Transverse colon (tissue), 4 donors: ENCODE data around the gene TOMM70. TPM values are rescaled to one million over a fixed set of nuclear protein-coding genes. Genes with fewer than 3 reads are reported as not detected.
A peak's percentile ranks its signal among the peaks of the same experiment; 100 is the strongest.
"Not testable (repeated sequence)": the region's sequence is repeated elsewhere in the genome, so short reads cannot be mapped to it uniquely, and the experiment has no call there.

ENCODE experiments used
- DNase-seq: peaks from one replicate; pipeline ENCODE4 v3.0.0-alpha.2; 2019
- H3K27ac ChIP-seq, 4 donors: fragments of 200-600 bp; sonication (generic); 2 replicates each; pipeline ENCODE4 v1.5.1; 2016 to 2018; ENCODE audit warnings: inconsistent platforms in 4 of 4
- H3K27me3 ChIP-seq: fragments of 200-600 bp; sonication (generic); 2 replicates; pipeline ENCODE4 v1.5.1; 2017; ENCODE audit warnings: inconsistent platforms
- H3K36me3 ChIP-seq, 4 donors: fragments of 200-600 bp; sonication (generic); 2 replicates each; pipeline ENCODE4 v1.5.1; 2017 to 2019; ENCODE audit warnings: inconsistent platforms in 4 of 4
- H3K4me1 ChIP-seq, 4 donors: fragments of 200-600 bp; sonication (generic); 2 replicates each; pipeline ENCODE4 v1.5.1; 2017 to 2020; ENCODE audit warnings: inconsistent platforms in 4 of 4
- H3K4me3 ChIP-seq, 4 donors: fragments of 200-600 bp; sonication (generic); 1 replicate in 1 of 4; 2 replicates in 3 of 4; pipeline versions ENCODE4 v1.5.1 to v1.6.1; 2017 to 2019; ENCODE audit warnings: inconsistent platforms in 4 of 4
- H3K9me3 ChIP-seq, 2 donors: fragments of 200-600 bp; sonication (generic); 2 replicates each; pipeline ENCODE4 v1.5.1; 2017 to 2019; ENCODE audit warnings: inconsistent platforms in 2 of 2
- CTCF ChIP-seq, 5 experiments: fragments of 200-600 bp in 3 of 5; fragments of 450-650 bp in 2 of 5; sonication (generic) in 3 of 5; IDR thresholded peaks; 1 replicate in 2 of 5; 2 replicates in 3 of 5; pipeline ENCODE4 v1.5.1; 2016 to 2017; ENCODE audit warnings: antibody characterized with exemption in 5 of 5, inconsistent platforms in 3 of 5, mild to moderate bottlenecking in 2 of 5, moderate library complexity in 1 of 5
- EP300 ChIP-seq: sonication (generic); formaldehyde crosslinking; IDR thresholded peaks from one replicate; pipeline ENCODE4 v1.6.1; 2017; ENCODE audit warnings: antibody characterized with exemption, low read depth
- POLR2A ChIP-seq: fragments of 450-650 bp; IDR thresholded peaks from one replicate; pipeline ENCODE4 v1.6.1; 2016; ENCODE audit warnings: antibody characterized with exemption, mild to moderate bottlenecking, moderate library complexity
- POLR2AphosphoS5 ChIP-seq, 3 donors: sonication (generic); formaldehyde crosslinking; IDR thresholded peaks; one replicate each; pipeline ENCODE4 v1.6.1; 2016; ENCODE audit warnings: antibody characterized with exemption in 3 of 3
- WGBS, 2 donors: methylation state at CpG; one replicate each; pipeline ENCODE4 v1.1.5; 2018; ENCODE audit warnings: low coverage in 1 of 2; 5-methylcytosine and 5-hydroxymethylcytosine counted together
- in situ Hi-C, 4 donors: fragments of 200-750 bp; cut with MboI; loops; one replicate each; pipeline versions ENCODE4 v1.15.0 to v1.15.1; 2017; ENCODE audit warnings: low sequenced_read_pairs in 3 of 4, low pct_ligation_motif_present in 1 of 4, low pct_unique_long_range_greater_than_20kb in 1 of 4
- intact Hi-C: fragments of 100-400 bp; cut with DNase I; formaldehyde crosslinking; loops from one replicate; pipeline ENCODE4 v1.15.1; 2023; ENCODE audit warnings: low total_unique reads
- total RNA-seq, 4 donors: library from RNA; depleted of rRNA; stranded (reverse); fragments of >200 nt; gene quantifications; one replicate each; pipeline ENCODE4 v1.1.0, GENCODE V29; 2016

TOMM70 gene
- 10 to 100 TPM; 13.1 to 38.1 (median 33.0) TPM for total RNA-seq

DNA sequence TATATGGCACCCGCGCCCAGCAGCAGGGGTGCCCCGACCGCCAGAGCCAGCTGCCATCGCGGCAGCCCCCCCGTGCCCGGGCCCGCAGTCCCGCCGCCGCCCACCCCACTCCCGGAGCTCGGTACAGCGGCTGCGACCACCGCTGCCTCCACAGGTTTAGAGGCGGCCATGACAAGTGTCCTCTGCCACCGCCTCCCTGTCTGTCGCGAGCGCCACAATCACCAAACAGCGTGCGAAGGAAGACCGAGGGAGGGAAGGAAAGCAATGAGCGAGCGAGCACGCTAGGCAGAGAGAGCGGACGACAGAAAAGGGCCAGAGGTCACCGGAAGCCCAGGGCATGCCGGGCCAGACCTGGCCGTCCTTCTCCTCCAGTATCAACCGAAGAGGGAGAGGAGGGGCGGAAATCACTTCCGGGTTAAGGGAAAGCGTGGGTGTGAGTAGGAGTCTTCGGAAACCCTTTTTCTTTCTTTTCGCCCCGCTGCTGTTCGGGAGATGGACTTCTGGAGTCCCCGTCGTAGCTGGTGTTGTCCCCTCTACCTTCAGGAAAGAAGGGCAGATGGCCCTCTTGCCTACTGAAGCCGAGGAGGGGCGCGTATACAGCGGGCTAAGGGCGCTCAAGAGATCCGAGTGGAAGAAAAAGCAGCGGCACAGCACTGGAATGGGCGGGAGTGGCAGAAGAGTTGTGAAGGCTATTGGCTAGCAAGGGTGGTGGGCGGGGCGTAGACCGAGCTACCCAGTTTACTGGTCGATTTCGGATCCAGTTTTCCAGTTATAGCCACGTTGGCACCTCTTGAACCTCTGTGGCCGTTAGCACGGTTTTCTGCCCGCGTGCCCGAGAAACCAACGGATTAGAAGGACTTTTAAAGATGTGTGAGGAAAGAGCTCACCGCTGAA is at the start of gene TOMM70, which contains the start of gene LNP1:
Gene TOMM70, minus strand, starts transcription at position 310 of the 894 bp plus-strand sequence. Its CDS starts 140 bp downstream, at position 170.
Gene LNP1, plus strand, starts transcription at position 760 of the 894 bp plus-strand sequence. CDS start 28,191 bp downstream, outside the sequence.
- in situ Hi-C loops (no loop called here), intact Hi-C loops (no loop called here)
- H3K9me3 ChIP-seq, result no peaks in the 10 kb centered on the region
- TF ChIP-seq POLR2AphosphoS5 (IDR thresholded peaks at IDR 0.05) (peak; percentile 87 to 89 (median 88)), CTCF (IDR thresholded peaks at IDR 0.05) (no peak), EP300 (no peak), POLR2A (peak; percentile 55)
- H3K4me1 ChIP-seq, result peaks cover 10 to 59% (median 35%) of the 10 kb centered on the region in 4 donors
- peak within 1 kb of the TSS; percentile 85 to 99 (median 93) for H3K4me3 ChIP-seq
- H3K27me3 ChIP-seq, result no peaks in the 10 kb centered on the region
- H3K27ac ChIP-seq, result peak within 1 kb of the TSS; percentile 94 to 97 (median 96)
- 0% methylated on average over 8 to 50 of the region's 64 CpGs for WGBS, 2 donors
- no peaks in the 10 kb centered on the region for H3K36me3 ChIP-seq
- peak; percentile 98 for DNase-seq

- Histone ChIP-seq H3K27ac (no peak overlapping the region), H3K4me3 (no peak overlapping the region), H3K4me1 (no peaks in the 10 kb centered on the region), H3K27me3 (no peaks in the 10 kb centered on the region), H3K36me3 (no peaks in the 10 kb centered on the region), H3K9me3 (no peaks in the 10 kb centered on the region)
- intact Hi-C loops, result no loop called here
- in situ Hi-C loops, result no loop called here
- DNase-seq, result no peak
- TF ChIP-seq EP300 (no peak), POLR2A (no peak), POLR2AphosphoS5 (IDR thresholded peaks at IDR 0.05) (no peak), CTCF (IDR thresholded peaks at IDR 0.05) (no peak)
- 50 to 51% methylated on average over 2 of the region's 2 CpGs for WGBS, 2 donors
Measured at GRCh38 chr3:100449214-100449613, 48.3 kb upstream of the TOMM70 start.

DNA sequence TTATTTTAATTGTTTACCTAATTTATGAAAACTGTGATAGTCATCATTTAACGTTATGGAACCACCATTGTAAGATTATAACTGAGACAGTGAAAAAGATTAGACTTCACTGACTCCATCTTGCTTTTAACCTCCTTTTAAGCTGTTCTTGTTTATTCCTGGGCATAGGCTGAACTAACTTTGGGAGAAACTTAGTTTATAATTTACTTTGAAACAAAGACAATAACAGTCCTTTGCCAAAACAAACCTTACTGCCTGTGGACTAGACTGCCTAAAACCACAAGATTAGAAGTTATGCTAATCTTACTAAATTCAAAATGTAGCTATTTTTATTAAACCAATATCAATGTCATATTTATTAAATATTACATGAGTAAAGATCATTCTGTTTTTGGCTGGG is 47.2 kb upstream of the TOMM70 start:
- TF ChIP-seq EP300 (no peak), POLR2AphosphoS5 (IDR thresholded peaks at IDR 0.05) (no peak), CTCF (IDR thresholded peaks at IDR 0.05) (no peak), POLR2A (no peak)
- no peaks in the 10 kb centered on the region for H3K27me3 ChIP-seq
- no peaks in the 10 kb centered on the region for H3K9me3 ChIP-seq
- no peaks in the 10 kb centered on the region for H3K4me1 ChIP-seq
- H3K36me3 ChIP-seq, result no peaks in the 10 kb centered on the region
- no peak for DNase-seq
- 79 to 86% methylated on average over 1 of the region's 1 CpG for WGBS, 2 donors
- H3K4me3 ChIP-seq, result no peak overlapping the region
- in situ Hi-C loops (no loop called here), intact Hi-C loops (no loop called here)
- H3K27ac ChIP-seq, result no peak overlapping the region

DNA sequence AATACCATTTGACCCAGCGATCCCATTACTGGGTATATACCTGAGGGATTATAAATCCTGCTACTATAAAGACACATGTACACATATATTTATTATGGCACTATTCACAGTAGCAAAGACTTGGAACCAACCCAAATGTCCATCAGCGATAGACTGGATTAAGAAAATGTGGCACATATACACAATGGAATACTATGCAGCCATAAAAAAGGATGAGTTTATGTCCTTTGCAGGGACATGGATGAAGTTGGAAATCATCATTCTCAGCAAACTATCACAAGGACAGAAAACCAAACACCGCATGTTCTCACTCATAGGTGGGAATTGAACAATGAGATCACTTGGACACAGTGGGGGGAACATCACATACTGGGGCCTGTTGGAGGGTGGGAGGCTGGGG is 46.2 kb upstream of the TOMM70 start:
- H3K9me3 ChIP-seq, in situ Hi-C loops: not testable (repeated sequence)
- 80 to 98% methylated on average over 1 to 3 of the region's 3 CpGs for WGBS, 2 donors

More for the DNA sequence above, 46.2 kb upstream of the TOMM70 start:
- H3K4me1 ChIP-seq, DNase-seq, H3K4me3 ChIP-seq, H3K36me3 ChIP-seq, H3K27me3 ChIP-seq, intact Hi-C loops, H3K27ac ChIP-seq: not testable (repeated sequence)
